Left lung (tissue), 10 donors: ENCODE results near the gene CLASRP. TPM values are rescaled to one million over a fixed set of nuclear protein-coding genes. Genes with fewer than 3 reads are reported as not detected.

Experiments
- ATAC-seq: fragments of 200-7000 bp; cut with Tn5 transposase; one replicate; pipeline ENCODE4 v1.9.1; 2020; ENCODE audit warnings: moderate library complexity
- DNase-seq, 4 donors: peaks; one replicate each; pipeline ENCODE4 v3.0.0-alpha.2; 2013 to 2020
- H3K27ac ChIP-seq, 2 donors: fragments of 200-600 bp; sonication (generic) in 1 of 2; one replicate each; pipeline versions ENCODE4 v1.5.0 to v1.8.0; 2020 to 2021
- H3K27me3 ChIP-seq, 2 donors: fragments of 200-600 bp; sonication (generic) in 1 of 2; one replicate each; pipeline versions ENCODE4 v1.5.0 to v1.8.0; 2020 to 2021
- H3K36me3 ChIP-seq, 2 donors: fragments of 200-600 bp; sonication (generic) in 1 of 2; one replicate each; pipeline versions ENCODE4 v1.5.0 to v1.8.0; 2020 to 2021
- H3K4me1 ChIP-seq, 2 donors: fragments of 200-600 bp; one replicate each; pipeline ENCODE4 v1.8.0; 2021
- H3K4me3 ChIP-seq, 2 donors: fragments of 200-600 bp; sonication (generic) in 1 of 2; one replicate each; pipeline versions ENCODE4 v1.5.0 to v1.8.0; 2020 to 2021; ENCODE audit warnings: mild to moderate bottlenecking in 1 of 2
- H3K9me3 ChIP-seq, 2 donors: fragments of 200-600 bp; sonication (generic) in 1 of 2; one replicate each; pipeline versions ENCODE4 v1.5.0 to v1.8.0; 2020 to 2021
- intact Hi-C, 2 donors: fragments of 100-400 bp; cut with DNase I; formaldehyde crosslinking; loops; one replicate each; pipeline versions ENCODE4 v1.11.2 to v1.14.2; 2022
- polyA plus RNA-seq, 6 donors: library from polyadenylated mRNA; unstranded; fragments of 120-200 nt; gene quantifications; one replicate each; pipeline ENCODE4 v1.2.1, GENCODE V29; 2013; ENCODE audit not compliant: insufficient read length in 6 of 6
- total RNA-seq, 2 donors: library from RNA; stranded (reverse); fragmentation: NEBNext Ultra II Directional; extraction: Animal tissue kit (Norgen Biotek cat#: 25700); gene quantifications; one replicate each; pipeline ENCODE4 v1.2.1, GENCODE V29; 2021
- TF ChIP-seq, protein P1 (sequence below), 2 donors: fragments of 200-600 bp; sonication (generic) in 1 of 2; IDR thresholded peaks; one replicate each; pipeline versions ENCODE4 v1.5.0 to v1.8.0; 2021; ENCODE audit warnings: antibody characterized with exemption in 2 of 2
- donor health status: DM: no; HTN: yes; CAD: no.
- donor health status: DM: no; HTN: no; CAD: no.

The CLASRP gene
- total and polyA plus RNA-seq, 8 donors, result 62.9 to 95.3 (median 81.7) TPM

DNA sequence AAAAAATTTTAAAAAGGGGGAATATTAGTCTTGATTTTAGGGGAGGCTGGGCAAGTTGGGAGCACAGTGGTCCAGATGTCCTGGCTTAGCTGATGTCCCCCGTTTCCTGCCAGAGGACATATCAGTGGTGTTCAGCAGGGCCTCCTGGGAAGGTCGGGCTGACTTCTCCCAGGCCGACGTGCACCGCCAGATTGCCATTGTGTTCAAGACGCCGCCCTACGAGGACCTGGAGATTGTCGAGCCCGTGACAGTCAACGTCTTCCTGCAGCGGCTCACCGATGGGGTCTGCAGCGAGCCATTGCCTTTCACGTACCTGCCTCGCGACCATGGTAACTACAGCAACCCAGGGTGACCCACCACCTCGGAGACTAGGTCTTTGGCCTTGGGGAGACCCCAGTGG, 6.4 kb upstream of the CLASRP start:
- ATAC-seq (no peak), DNase-seq (no peak)
- Histone ChIP-seq H3K36me3 (peaks cover 0 to 99% of the 10 kb centered on the region in 2 donors), H3K4me1 (no peaks in the 10 kb centered on the region), H3K27me3 (no peaks in the 10 kb centered on the region), H3K4me3 (no peak overlapping the region), H3K27ac (no peak overlapping the region), H3K9me3 (no peaks in the 10 kb centered on the region)
- TF ChIP-seq, protein P1, sequence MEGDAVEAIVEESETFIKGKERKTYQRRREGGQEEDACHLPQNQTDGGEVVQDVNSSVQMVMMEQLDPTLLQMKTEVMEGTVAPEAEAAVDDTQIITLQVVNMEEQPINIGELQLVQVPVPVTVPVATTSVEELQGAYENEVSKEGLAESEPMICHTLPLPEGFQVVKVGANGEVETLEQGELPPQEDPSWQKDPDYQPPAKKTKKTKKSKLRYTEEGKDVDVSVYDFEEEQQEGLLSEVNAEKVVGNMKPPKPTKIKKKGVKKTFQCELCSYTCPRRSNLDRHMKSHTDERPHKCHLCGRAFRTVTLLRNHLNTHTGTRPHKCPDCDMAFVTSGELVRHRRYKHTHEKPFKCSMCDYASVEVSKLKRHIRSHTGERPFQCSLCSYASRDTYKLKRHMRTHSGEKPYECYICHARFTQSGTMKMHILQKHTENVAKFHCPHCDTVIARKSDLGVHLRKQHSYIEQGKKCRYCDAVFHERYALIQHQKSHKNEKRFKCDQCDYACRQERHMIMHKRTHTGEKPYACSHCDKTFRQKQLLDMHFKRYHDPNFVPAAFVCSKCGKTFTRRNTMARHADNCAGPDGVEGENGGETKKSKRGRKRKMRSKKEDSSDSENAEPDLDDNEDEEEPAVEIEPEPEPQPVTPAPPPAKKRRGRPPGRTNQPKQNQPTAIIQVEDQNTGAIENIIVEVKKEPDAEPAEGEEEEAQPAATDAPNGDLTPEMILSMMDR (IDR thresholded peaks at IDR 0.05), result no peak
- intact Hi-C loops, result no loop called here

DNA sequence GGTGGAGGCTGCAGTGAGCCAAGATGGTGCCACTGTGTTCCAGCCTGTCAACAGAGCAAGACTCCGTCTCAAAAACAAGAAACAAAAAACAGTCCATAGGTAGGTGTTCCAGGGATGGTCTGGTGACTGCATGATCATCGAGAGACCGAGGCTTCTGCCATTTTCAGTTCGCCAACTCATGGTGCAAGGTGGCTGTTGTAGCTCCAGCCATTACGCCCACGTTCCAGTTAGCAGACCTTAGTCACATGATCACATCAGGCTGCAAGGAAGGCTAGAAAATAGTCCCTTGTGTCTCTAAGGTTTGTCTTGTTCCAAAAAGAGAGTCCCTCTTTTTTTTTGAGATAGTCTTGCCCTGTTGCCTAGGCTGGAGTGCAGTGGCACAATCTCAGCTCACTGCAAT, 3.1 kb upstream of the CLASRP start:
- Histone ChIP-seq H3K36me3 (peaks cover 0 to 79% of the 10 kb centered on the region in 2 donors), H3K4me1 (peaks cover 14 to 23% of the 10 kb centered on the region in 2 donors), H3K27me3 (no peaks in the 10 kb centered on the region), H3K27ac (no peak overlapping the region), H3K9me3 (no peaks in the 10 kb centered on the region), H3K4me3 (no peak overlapping the region)
- DNase-seq, result no peak
- no peak for ATAC-seq
- intact Hi-C loops, result no loop called here
- TF ChIP-seq, protein P1 (IDR thresholded peaks at IDR 0.05), result no peak

DNA sequence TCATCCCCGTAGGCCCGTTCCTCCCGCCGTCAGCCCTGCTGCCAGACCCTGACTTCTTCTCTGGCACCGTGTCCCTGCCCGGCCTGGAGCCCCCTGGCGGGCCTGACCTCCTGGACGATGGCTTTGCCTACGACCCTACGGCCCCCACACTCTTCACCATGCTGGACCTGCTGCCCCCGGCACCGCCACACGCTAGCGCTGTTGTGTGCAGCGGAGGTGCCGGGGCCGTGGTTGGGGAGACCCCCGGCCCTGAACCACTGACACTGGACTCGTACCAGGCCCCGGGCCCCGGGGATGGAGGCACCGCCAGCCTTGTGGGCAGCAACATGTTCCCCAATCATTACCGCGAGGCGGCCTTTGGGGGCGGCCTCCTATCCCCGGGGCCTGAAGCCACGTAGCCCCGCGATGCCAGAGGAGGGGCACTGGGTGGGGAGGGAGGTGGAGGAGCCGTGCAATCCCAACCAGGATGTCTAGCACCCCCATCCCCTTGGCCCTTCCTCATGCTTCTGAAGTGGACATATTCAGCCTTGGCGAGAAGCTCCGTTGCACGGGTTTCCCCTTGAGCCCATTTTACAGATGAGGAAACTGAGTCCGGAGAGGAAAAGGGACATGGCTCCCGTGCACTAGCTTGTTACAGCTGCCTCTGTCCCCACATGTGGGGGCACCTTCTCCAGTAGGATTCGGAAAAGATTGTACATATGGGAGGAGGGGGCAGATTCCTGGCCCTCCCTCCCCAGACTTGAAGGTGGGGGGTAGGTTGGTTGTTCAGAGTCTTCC, 1.3 kb upstream of the CLASRP start:
- no peak overlapping the region for H3K27ac ChIP-seq
- intact Hi-C loops, result no loop called here

DNA sequence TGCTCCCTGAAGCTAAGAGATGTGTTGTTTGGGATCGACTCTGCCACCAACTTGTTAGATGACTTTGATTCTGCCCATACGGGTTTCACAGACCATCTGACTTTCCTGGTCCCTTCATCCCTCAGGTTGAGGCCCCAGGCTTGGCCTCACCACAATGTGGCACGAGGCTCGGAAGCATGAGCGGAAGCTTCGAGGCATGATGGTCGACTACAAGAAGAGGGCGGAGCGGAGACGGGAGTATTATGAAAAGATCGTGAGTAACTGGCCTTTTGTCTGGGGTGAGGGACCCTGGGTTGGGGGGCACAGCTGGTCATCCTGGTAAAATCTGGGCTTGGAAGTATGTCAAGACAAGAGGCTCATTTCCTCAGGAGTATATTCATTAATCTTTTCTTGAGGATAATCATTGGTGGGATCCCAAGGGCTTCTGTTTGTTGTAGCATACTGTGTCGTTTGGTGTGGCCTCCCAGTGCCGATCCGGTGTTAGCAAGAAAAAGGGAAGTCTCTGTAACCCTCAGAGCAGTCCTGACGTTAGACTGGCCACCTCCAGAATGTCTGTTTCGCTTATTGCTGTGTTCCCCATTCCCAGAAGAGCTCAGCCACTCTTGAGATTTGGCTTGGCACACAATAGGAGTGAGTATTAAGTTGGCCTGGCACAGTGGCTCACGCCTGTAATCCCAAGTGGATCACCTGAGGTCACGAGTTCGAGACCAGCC, 1.4 kb downstream of the CLASRP start:
- H3K4me1 ChIP-seq, result peaks cover 14 to 55% of the 10 kb centered on the region in 2 donors
- no peaks in the 10 kb centered on the region for H3K9me3 ChIP-seq
- DNase-seq (no peak), ATAC-seq (peak; percentile 8)
- TF ChIP-seq, protein P1 (IDR thresholded peaks at IDR 0.05), result no peak
- H3K27me3 ChIP-seq, result no peaks in the 10 kb centered on the region
- intact Hi-C loops, result no loop called here
- H3K36me3 ChIP-seq, result peaks cover 0 to 78% of the 10 kb centered on the region in 2 donors
- H3K27ac ChIP-seq, result peak overlapping the region in 1 of 2 donors; percentile 97
- H3K4me3 ChIP-seq, result peak overlapping the region; percentile 97

More for the DNA sequence above, 1.3 kb upstream of the CLASRP start:
- DNase-seq (no peak), ATAC-seq (no peak)
- Histone ChIP-seq H3K9me3 (no peaks in the 10 kb centered on the region), H3K27me3 (no peaks in the 10 kb centered on the region), H3K4me1 (peaks cover 14 to 41% of the 10 kb centered on the region in 2 donors), H3K36me3 (peaks cover 0 to 80% of the 10 kb centered on the region in 2 donors), H3K4me3 (no peak overlapping the region)
- TF ChIP-seq, protein P1 (IDR thresholded peaks at IDR 0.05), result no peak

DNA sequence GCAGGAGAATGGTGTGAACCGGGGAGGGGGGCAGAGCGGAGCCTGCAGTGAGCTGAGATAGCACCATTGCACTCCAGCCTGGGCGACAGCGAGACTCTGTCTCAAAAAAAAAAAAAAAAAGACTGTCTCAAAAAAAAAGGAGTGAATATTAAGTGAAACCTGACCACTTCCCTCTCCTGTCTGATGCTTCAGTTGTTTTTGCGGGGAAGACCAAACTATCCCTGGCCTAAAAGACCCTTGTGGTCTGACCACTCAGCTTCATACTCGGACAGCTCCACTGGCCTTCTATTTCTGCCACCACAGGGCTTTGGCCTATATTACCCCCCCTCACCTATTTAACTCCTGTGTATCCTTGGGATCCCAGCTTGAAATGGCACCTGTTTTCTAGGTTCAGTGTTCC, 2.3 kb downstream of the CLASRP start:
- TF ChIP-seq, protein P1 (IDR thresholded peaks at IDR 0.05), result no peak
- Histone ChIP-seq H3K27ac (peak overlapping the region in 1 of 2 donors; percentile 97), H3K27me3 (no peaks in the 10 kb centered on the region), H3K36me3 (peaks cover 0 to 78% of the 10 kb centered on the region in 2 donors), H3K4me3 (no peak overlapping the region), H3K4me1 (peaks cover 14 to 64% of the 10 kb centered on the region in 2 donors), H3K9me3 (no peaks in the 10 kb centered on the region)
- intact Hi-C loops, result no loop called here
- ATAC-seq (no peak), DNase-seq (no peak)
